ENCODE results near the gene CACNA1B. TPM values are rescaled to one million over a fixed set of nuclear protein-coding genes. Genes with fewer than 3 reads are reported as not detected.

Gene CACNA1B
- total and polyA plus RNA-seq, 9 of the 15 experiments (the other 6 are each of a cell fraction or from before 2014, with no cell fraction given): 0.01 to 0.04 TPM; not detected in 7

DNA sequence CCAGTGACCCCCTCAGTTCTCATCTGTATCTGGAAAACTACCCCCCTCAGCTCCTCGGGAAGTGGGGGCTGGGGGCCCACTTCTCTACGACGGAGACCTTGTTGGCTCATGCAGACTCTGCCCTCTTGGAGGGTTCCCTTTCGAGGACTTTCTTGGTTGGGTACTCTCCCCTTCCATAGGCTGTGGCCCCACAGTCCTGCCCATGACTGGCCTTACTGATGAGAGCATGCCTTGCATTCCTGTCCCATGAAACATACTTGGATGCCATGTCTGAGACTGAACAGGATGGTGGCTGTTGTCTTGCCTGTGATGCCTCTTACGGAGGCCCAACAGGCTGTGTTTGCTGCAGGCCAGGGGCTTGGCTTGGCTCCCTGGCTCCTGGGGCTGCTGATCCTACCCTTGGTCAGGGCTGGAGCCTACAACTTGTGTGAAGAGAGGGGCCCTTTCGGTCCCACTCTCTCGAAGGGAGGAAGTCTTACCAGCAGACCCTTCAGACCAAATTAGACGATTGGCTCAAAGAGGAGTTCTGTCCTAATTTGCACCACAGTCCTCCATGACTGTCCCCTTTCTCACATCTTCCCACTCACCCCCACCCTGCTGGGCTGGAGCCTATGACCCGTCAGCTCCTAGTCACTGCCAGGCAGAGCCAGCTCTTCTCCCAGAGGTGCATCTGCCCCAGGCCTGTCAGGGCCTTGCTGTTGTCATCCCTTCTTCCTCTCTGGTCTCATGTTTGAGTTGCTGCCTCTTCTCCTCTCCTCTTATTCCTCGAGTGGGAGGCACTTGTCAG, 109.9 kb downstream of the CACNA1B start (continued):
- TF ChIP-seq, protein P1, sequence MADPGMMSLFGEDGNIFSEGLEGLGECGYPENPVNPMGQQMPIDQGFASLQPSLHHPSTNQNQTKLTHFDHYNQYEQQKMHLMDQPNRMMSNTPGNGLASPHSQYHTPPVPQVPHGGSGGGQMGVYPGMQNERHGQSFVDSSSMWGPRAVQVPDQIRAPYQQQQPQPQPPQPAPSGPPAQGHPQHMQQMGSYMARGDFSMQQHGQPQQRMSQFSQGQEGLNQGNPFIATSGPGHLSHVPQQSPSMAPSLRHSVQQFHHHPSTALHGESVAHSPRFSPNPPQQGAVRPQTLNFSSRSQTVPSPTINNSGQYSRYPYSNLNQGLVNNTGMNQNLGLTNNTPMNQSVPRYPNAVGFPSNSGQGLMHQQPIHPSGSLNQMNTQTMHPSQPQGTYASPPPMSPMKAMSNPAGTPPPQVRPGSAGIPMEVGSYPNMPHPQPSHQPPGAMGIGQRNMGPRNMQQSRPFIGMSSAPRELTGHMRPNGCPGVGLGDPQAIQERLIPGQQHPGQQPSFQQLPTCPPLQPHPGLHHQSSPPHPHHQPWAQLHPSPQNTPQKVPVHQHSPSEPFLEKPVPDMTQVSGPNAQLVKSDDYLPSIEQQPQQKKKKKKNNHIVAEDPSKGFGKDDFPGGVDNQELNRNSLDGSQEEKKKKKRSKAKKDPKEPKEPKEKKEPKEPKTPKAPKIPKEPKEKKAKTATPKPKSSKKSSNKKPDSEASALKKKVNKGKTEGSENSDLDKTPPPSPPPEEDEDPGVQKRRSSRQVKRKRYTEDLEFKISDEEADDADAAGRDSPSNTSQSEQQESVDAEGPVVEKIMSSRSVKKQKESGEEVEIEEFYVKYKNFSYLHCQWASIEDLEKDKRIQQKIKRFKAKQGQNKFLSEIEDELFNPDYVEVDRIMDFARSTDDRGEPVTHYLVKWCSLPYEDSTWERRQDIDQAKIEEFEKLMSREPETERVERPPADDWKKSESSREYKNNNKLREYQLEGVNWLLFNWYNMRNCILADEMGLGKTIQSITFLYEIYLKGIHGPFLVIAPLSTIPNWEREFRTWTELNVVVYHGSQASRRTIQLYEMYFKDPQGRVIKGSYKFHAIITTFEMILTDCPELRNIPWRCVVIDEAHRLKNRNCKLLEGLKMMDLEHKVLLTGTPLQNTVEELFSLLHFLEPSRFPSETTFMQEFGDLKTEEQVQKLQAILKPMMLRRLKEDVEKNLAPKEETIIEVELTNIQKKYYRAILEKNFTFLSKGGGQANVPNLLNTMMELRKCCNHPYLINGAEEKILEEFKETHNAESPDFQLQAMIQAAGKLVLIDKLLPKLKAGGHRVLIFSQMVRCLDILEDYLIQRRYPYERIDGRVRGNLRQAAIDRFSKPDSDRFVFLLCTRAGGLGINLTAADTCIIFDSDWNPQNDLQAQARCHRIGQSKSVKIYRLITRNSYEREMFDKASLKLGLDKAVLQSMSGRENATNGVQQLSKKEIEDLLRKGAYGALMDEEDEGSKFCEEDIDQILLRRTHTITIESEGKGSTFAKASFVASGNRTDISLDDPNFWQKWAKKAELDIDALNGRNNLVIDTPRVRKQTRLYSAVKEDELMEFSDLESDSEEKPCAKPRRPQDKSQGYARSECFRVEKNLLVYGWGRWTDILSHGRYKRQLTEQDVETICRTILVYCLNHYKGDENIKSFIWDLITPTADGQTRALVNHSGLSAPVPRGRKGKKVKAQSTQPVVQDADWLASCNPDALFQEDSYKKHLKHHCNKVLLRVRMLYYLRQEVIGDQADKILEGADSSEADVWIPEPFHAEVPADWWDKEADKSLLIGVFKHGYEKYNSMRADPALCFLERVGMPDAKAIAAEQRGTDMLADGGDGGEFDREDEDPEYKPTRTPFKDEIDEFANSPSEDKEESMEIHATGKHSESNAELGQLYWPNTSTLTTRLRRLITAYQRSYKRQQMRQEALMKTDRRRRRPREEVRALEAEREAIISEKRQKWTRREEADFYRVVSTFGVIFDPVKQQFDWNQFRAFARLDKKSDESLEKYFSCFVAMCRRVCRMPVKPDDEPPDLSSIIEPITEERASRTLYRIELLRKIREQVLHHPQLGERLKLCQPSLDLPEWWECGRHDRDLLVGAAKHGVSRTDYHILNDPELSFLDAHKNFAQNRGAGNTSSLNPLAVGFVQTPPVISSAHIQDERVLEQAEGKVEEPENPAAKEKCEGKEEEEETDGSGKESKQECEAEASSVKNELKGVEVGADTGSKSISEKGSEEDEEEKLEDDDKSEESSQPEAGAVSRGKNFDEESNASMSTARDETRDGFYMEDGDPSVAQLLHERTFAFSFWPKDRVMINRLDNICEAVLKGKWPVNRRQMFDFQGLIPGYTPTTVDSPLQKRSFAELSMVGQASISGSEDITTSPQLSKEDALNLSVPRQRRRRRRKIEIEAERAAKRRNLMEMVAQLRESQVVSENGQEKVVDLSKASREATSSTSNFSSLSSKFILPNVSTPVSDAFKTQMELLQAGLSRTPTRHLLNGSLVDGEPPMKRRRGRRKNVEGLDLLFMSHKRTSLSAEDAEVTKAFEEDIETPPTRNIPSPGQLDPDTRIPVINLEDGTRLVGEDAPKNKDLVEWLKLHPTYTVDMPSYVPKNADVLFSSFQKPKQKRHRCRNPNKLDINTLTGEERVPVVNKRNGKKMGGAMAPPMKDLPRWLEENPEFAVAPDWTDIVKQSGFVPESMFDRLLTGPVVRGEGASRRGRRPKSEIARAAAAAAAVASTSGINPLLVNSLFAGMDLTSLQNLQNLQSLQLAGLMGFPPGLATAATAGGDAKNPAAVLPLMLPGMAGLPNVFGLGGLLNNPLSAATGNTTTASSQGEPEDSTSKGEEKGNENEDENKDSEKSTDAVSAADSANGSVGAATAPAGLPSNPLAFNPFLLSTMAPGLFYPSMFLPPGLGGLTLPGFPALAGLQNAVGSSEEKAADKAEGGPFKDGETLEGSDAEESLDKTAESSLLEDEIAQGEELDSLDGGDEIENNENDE (IDR thresholded peaks at IDR 0.05; ENCODE audit: low read depth, low read length): no peak
- TF ChIP-seq NR2C1 (IDR thresholded peaks at IDR 0.05) (no peak), NR2C1 (tag; IDR thresholded peaks at IDR 0.05) (no peak), MCM3 (IDR thresholded peaks at IDR 0.05) (no peak)
- TF ChIP-seq, protein P2, sequence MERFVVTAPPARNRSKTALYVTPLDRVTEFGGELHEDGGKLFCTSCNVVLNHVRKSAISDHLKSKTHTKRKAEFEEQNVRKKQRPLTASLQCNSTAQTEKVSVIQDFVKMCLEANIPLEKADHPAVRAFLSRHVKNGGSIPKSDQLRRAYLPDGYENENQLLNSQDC (CRISPR knock-in tag; IDR thresholded peaks at IDR 0.05): no peak
